CD4-positive, alpha-beta T cell treated with Interleukin-10 for 1 hour (primary cell): ENCODE results near the gene FMO2.
"Not testable (repeated sequence)": the region's sequence is repeated elsewhere in the genome, so short reads cannot be mapped to it uniquely, and the experiment has no call there.

ENCODE experiments used
- DNase-seq: peaks from one replicate; pipeline ENCODE4 v3.0.0-alpha.2; 2020

The FMO2 gene

GRCh38 chr1:171221665-171222591 is 36.8 kb downstream of the FMO2 start:
- no peak for DNase-seq

- DNase-seq: no peak
Observed at GRCh38 chr1:171222936-171223335, 37.8 kb downstream of the FMO2 start.

- DNase-seq: not testable (repeated sequence)
Observed at GRCh38 chr1:171224257-171224656, 39.2 kb downstream of the FMO2 start.

- peak; percentile 23 for DNase-seq
Observed at GRCh38 chr1:171226747-171227370, 41.8 kb downstream of the FMO2 start.

GRCh38 chr1:171231326-171231725 is 46.2 kb downstream of the FMO2 start:
- no peak for DNase-seq

- no peak for DNase-seq
Observed at GRCh38 chr1:171233183-171233582, 48.1 kb downstream of the FMO2 start.

GRCh38 chr1:171236231-171236630 is 51.1 kb downstream of the FMO2 start:
- DNase-seq: not testable (repeated sequence)

- DNase-seq: no peak
Observed at GRCh38 chr1:171243878-171244277, 58.8 kb downstream of the FMO2 start.

GRCh38 chr1:171245458-171246064 is 60.5 kb downstream of the FMO2 start:
- DNase-seq: peak; percentile 45

GRCh38 chr1:171247501-171247900 is 62.4 kb downstream of the FMO2 start:
- DNase-seq: no peak

- DNase-seq: no peak
Observed at GRCh38 chr1:171248302-171248701, 63.2 kb downstream of the FMO2 start, which contains the start of gene FMO1. FMO1 (plus strand) TSS chr1:171248494; CDS start chr1:171258088, 9,594 bp downstream.

- DNase-seq: no peak
Observed at GRCh38 chr1:171248841-171249240, 63.7 kb downstream of the FMO2 start.

- no peak for DNase-seq
Observed at GRCh38 chr1:171250263-171250662, 65.2 kb downstream of the FMO2 start.

- DNase-seq: peak; percentile 3
Observed at GRCh38 chr1:171251042-171251951, 66.2 kb downstream of the FMO2 start.

- no peak for DNase-seq
Observed at GRCh38 chr1:171251952-171252300, 66.8 kb downstream of the FMO2 start.

GRCh38 chr1:171252482-171252881 is 67.4 kb downstream of the FMO2 start:
- no peak for DNase-seq

- DNase-seq: no peak
Observed at GRCh38 chr1:171254859-171255258, 69.8 kb downstream of the FMO2 start.

GRCh38 chr1:171256940-171257606 is 72.0 kb downstream of the FMO2 start:
- DNase-seq: no peak

GRCh38 chr1:171257607-171258076 is 72.5 kb downstream of the FMO2 start:
- no peak for DNase-seq

GRCh38 chr1:171258429-171258828 is 73.3 kb downstream of the FMO2 start:
- DNase-seq: no peak

GRCh38 chr1:171258943-171259342 is 73.8 kb downstream of the FMO2 start:
- DNase-seq: no peak
